ENCODE results near the gene SMIM45.
A peak's percentile ranks its signal among the peaks of the same experiment; 100 is the strongest.

The SMIM45 gene

DNA sequence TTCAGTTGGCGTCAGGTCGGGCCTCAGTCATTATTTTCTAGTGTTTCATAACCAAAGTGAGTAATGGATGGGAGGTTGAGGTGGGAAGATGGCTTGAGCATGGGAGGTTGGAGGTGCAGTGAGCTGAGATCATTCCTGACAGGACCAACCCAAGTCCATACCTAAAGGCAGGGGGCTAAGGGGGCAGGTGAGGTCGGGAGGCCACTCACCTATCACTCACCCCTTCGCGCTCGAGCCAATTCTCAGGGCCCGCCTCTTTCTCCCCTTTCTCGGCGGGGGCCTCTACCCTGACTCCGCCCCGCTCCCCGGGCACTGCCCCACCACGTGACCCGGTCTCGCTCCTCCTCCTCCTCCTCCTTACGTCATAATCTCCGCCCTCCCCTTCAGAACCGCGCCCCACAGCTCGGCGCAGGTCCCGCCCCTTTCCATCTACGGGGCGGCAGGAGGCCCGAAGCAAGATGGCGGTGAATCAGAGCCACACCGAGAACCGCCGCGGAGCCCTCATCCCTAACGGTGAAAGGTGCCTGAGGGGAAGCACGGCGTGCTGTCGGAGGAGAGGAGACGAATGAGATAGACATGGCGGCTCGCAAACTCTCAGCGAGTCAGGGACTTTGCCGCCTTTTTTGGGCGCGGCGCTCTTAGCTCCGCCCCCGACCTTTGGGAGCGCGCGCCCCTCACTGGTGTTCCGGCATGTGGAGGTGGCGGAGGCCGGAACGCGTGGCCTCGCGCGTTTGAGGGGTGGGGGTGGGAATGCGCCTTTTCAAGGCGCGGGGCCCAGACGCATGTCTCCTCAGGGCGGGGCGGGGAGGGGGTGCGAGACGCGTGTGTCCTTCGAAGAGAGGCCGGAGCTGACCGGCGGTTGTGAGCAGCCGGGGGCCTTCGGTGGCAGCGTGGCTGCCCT lies 46.7 kb downstream of the SMIM45 start, which contains the start of gene WBP2NL:
TSS of gene WBP2NL (plus strand) at position 428 of the 901 bp plus-strand sequence. CDS start at position 459, 31 bp downstream.
- H3K9me3 ChIP-seq = no peaks in the 10 kb centered on the region
- H3K4me3 ChIP-seq (ENCODE audit: low read depth in 2 of 2, low read length in 1 of 2) = peak within 1 kb of the TSS in 1 of 2 experiments; percentile 41; a peak in 2 of 4 replicates
- peak; percentile 89 for DNase-seq
- WGBS (ENCODE audit: low lambda C conversion rate) = 89% methylated on average over 5 of the region's 71 CpGs
- no peak within 1 kb of the TSS; a peak in 1 of 4 replicates for H3K27ac ChIP-seq (ENCODE audit: low read depth in 2 of 2, low read length in 1 of 2)
- H3K79me2 ChIP-seq (ENCODE audit: insufficient read depth) = no peaks in the 10 kb centered on the region
- H3K36me3 ChIP-seq (replicated peaks in 1 of 2; ENCODE audit: control insufficient read depth in 1 of 2, insufficient read depth in 2 of 2, low read length in 1 of 2) = no peaks in the 10 kb centered on the region
- H3F3A ChIP-seq (replicated peaks; ENCODE audit: insufficient read depth) = no peaks in the 10 kb centered on the region
- no peak within 1 kb of the TSS for H3K9ac ChIP-seq
- H3K4me2 ChIP-seq = no peak within 1 kb of the TSS
- CTCF ChIA-PET = no interaction called here
- POLR2A ChIA-PET = interaction anchor here (0.6 kb wide), 1 partner anchor 14 kb away, joined by 3 read pairs; no protein-coding TSS in a partner anchor
- H4K20me1 ChIP-seq (ENCODE audit: insufficient read depth) = no peaks in the 10 kb centered on the region
- TF ChIP-seq ELF1 (IDR thresholded peaks at IDR 0.05) (no peak), SIN3A (IDR thresholded peaks at IDR 0.05; ENCODE audit: borderline replicate concordance, low read depth, low read length) (no peak), CHD2 (IDR thresholded peaks at IDR 0.05; ENCODE audit: low read length, partially characterized antibody) (no peak), TAF1 (IDR thresholded peaks at IDR 0.05; ENCODE audit: borderline replicate concordance, low read depth, low read length) (peak; percentile 74; the same call in 1 of the 2 replicates), TEAD4 (IDR thresholded peaks at IDR 0.05; ENCODE audit: borderline replicate concordance, insufficient read depth) (no peak), TCF12 (IDR thresholded peaks at IDR 0.05) (no peak), RAD21 (IDR thresholded peaks at IDR 0.05; ENCODE audit: low read length) (no peak), MXI1 (IDR thresholded peaks at IDR 0.05; ENCODE audit: low read depth, low read length) (no peak), USF2 (IDR thresholded peaks at IDR 0.05; ENCODE audit: borderline replicate concordance, low read depth, low read length) (peak; percentile 47; the same call in 1 of the 2 replicates), NRF1 (IDR thresholded peaks at IDR 0.05; ENCODE audit: low read depth, low read length) (no peak), MEF2A (IDR thresholded peaks at IDR 0.05; ENCODE audit: borderline replicate concordance, low read depth) (no peak), RXRA (IDR thresholded peaks at IDR 0.05; ENCODE audit: borderline replicate concordance, low read depth) (no peak), EZH2phosphoT487 (IDR thresholded peaks at IDR 0.05; ENCODE audit: borderline replicate concordance, low read depth) (no peak), RCOR1 (IDR thresholded peaks at IDR 0.05; ENCODE audit: low read length) (no peak), FOXM1 (IDR thresholded peaks at IDR 0.05; ENCODE audit: low read depth) (no peak), NFIC (IDR thresholded peaks at IDR 0.05; ENCODE audit: borderline replicate concordance) (no peak), REST (IDR thresholded peaks at IDR 0.05; ENCODE audit: low read depth, low read length) (no peak), YY1 (IDR thresholded peaks at IDR 0.05; ENCODE audit: low read depth) (peak; percentile 72; the same call in 1 of the 2 replicates)
- TF ChIP-seq, protein P1, sequence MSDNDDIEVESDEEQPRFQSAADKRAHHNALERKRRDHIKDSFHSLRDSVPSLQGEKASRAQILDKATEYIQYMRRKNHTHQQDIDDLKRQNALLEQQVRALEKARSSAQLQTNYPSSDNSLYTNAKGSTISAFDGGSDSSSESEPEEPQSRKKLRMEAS (IDR thresholded peaks at IDR 0.05; ENCODE audit: low read depth) = peak; percentile 10; the same call in 1 of the 2 replicates
- TF ChIP-seq, protein P2, sequence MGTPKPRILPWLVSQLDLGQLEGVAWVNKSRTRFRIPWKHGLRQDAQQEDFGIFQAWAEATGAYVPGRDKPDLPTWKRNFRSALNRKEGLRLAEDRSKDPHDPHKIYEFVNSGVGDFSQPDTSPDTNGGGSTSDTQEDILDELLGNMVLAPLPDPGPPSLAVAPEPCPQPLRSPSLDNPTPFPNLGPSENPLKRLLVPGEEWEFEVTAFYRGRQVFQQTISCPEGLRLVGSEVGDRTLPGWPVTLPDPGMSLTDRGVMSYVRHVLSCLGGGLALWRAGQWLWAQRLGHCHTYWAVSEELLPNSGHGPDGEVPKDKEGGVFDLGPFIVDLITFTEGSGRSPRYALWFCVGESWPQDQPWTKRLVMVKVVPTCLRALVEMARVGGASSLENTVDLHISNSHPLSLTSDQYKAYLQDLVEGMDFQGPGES (IDR thresholded peaks at IDR 0.05; ENCODE audit: low read depth, low read length) = no peak
- TF ChIP-seq, protein P3, sequence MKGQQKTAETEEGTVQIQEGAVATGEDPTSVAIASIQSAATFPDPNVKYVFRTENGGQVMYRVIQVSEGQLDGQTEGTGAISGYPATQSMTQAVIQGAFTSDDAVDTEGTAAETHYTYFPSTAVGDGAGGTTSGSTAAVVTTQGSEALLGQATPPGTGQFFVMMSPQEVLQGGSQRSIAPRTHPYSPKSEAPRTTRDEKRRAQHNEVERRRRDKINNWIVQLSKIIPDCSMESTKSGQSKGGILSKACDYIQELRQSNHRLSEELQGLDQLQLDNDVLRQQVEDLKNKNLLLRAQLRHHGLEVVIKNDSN (IDR thresholded peaks at IDR 0.05; ENCODE audit: borderline replicate concordance, low read depth) = peak; percentile 86
- TF ChIP-seq, protein P4, sequence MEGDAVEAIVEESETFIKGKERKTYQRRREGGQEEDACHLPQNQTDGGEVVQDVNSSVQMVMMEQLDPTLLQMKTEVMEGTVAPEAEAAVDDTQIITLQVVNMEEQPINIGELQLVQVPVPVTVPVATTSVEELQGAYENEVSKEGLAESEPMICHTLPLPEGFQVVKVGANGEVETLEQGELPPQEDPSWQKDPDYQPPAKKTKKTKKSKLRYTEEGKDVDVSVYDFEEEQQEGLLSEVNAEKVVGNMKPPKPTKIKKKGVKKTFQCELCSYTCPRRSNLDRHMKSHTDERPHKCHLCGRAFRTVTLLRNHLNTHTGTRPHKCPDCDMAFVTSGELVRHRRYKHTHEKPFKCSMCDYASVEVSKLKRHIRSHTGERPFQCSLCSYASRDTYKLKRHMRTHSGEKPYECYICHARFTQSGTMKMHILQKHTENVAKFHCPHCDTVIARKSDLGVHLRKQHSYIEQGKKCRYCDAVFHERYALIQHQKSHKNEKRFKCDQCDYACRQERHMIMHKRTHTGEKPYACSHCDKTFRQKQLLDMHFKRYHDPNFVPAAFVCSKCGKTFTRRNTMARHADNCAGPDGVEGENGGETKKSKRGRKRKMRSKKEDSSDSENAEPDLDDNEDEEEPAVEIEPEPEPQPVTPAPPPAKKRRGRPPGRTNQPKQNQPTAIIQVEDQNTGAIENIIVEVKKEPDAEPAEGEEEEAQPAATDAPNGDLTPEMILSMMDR (IDR thresholded peaks at IDR 0.05) = no peak
- no peaks in the 10 kb centered on the region for H3K9me2 ChIP-seq
- H3K4me1 ChIP-seq (ENCODE audit: control insufficient read depth in 1 of 2, insufficient read depth in 2 of 2, low read depth in 1 of 2, low read length in 1 of 2) = no peaks in the 10 kb centered on the region; a peak in 1 of 4 replicates
- no peaks in the 10 kb centered on the region for H3K27me3 ChIP-seq (ENCODE audit: insufficient read depth)
- peak within 1 kb of the TSS; percentile 56; the same call in 1 of the 2 replicates for H2AFZ ChIP-seq (ENCODE audit: low read depth)

All from SK-N-SH (cell line).